ENCODE measurements around the gene CADPS. TPM values are rescaled to one million over a fixed set of nuclear protein-coding genes. Genes with fewer than 3 reads are reported as not detected.
A peak's percentile ranks its signal among the peaks of the same experiment; 100 is the strongest.

Gene CADPS
- total and polyA plus RNA-seq, 2 experiments from 2014 or later = 2.8 to 8.1 TPM

- H3K27me3 ChIP-seq = no peaks in the 10 kb centered on the region
- TF ChIP-seq CTCF (IDR thresholded peaks at IDR 0.05; ENCODE audit: poor library complexity) (no peak), EZH2phosphoT487 (IDR thresholded peaks at IDR 0.05; ENCODE audit: low read depth, severe bottlenecking, unreplicated experiment) (no peak), EZH2 (IDR thresholded peaks at IDR 0.05; ENCODE audit: borderline replicate concordance) (no peak)
- no peak overlapping the region for H3K4me3 ChIP-seq
- H3K4me2 ChIP-seq = no peak overlapping the region
- no peaks in the 10 kb centered on the region for H3K9me2 ChIP-seq (replicated peaks; ENCODE audit: insufficient read depth)
- WGBS (ENCODE audit: low lambda C conversion rate, missing lambda C conversion rate) = 75% methylated on average over 10 of the region's 10 CpGs
- no peak overlapping the region for H3K27ac ChIP-seq
- H4K20me1 ChIP-seq (ENCODE audit: insufficient read depth, poor library complexity, severe bottlenecking) = no peaks in the 10 kb centered on the region
- H2AFZ ChIP-seq = no peak overlapping the region
- no peak for DNase-seq (ENCODE audit: low spot score)
- no peaks in the 10 kb centered on the region for H3K36me3 ChIP-seq (replicated peaks; ENCODE audit: insufficient read depth, low read depth)
- no peaks in the 10 kb centered on the region for H3K79me2 ChIP-seq
- H3K9me3 ChIP-seq (ENCODE audit: low read depth) = no peaks in the 10 kb centered on the region
- H3K4me1 ChIP-seq (ENCODE audit: insufficient read depth) = no peaks in the 10 kb centered on the region
Observed at GRCh38 chr3:62556121-62556815, 318.9 kb downstream of the CADPS start.

GRCh38 chr3:62554264-62554799, 320.9 kb downstream of the CADPS start:
- no peak for DNase-seq (ENCODE audit: low spot score)
- Histone ChIP-seq H3K36me3 (replicated peaks; ENCODE audit: insufficient read depth, low read depth) (no peaks in the 10 kb centered on the region), H3K27me3 (no peaks in the 10 kb centered on the region), H3K4me3 (no peak overlapping the region), H3K9me2 (replicated peaks; ENCODE audit: insufficient read depth) (no peaks in the 10 kb centered on the region), H3K4me2 (no peak overlapping the region), H2AFZ (no peak overlapping the region), H4K20me1 (ENCODE audit: insufficient read depth, poor library complexity, severe bottlenecking) (no peaks in the 10 kb centered on the region), H3K79me2 (no peaks in the 10 kb centered on the region), H3K9me3 (ENCODE audit: low read depth) (no peaks in the 10 kb centered on the region), H3K4me1 (ENCODE audit: insufficient read depth) (no peaks in the 10 kb centered on the region), H3K27ac (no peak overlapping the region)
- WGBS (ENCODE audit: low lambda C conversion rate, missing lambda C conversion rate) = 76% methylated on average over 3 of the region's 3 CpGs
- TF ChIP-seq EZH2 (IDR thresholded peaks at IDR 0.05; ENCODE audit: borderline replicate concordance) (no peak), CTCF (IDR thresholded peaks at IDR 0.05; ENCODE audit: poor library complexity) (peak; percentile 16), EZH2phosphoT487 (IDR thresholded peaks at IDR 0.05; ENCODE audit: low read depth, severe bottlenecking, unreplicated experiment) (no peak)

- TF ChIP-seq EZH2 (IDR thresholded peaks at IDR 0.05; ENCODE audit: borderline replicate concordance) = no peak
- WGBS (ENCODE audit: low lambda C conversion rate, missing lambda C conversion rate) = 75% methylated on average over 4 of the region's 4 CpGs
- H3K79me2 ChIP-seq = no peaks in the 10 kb centered on the region
- no peak for DNase-seq (ENCODE audit: low spot score)
- no peaks in the 10 kb centered on the region for H3K27me3 ChIP-seq
- no peaks in the 10 kb centered on the region for H3K9me3 ChIP-seq (ENCODE audit: low read depth)
- no peaks in the 10 kb centered on the region for H3K9me2 ChIP-seq (replicated peaks; ENCODE audit: insufficient read depth)
- H2AFZ ChIP-seq = no peak overlapping the region
- no peak overlapping the region for H3K4me2 ChIP-seq
- no peaks in the 10 kb centered on the region for H3K36me3 ChIP-seq (replicated peaks; ENCODE audit: insufficient read depth, low read depth)
- no peak overlapping the region for H3K27ac ChIP-seq
- no peaks in the 10 kb centered on the region for H4K20me1 ChIP-seq (ENCODE audit: insufficient read depth, poor library complexity, severe bottlenecking)
- no peaks in the 10 kb centered on the region for H3K4me1 ChIP-seq (ENCODE audit: insufficient read depth)
- H3K4me3 ChIP-seq = no peak overlapping the region
Observed at GRCh38 chr3:62553811-62554210, 321.4 kb downstream of the CADPS start.

GRCh38 chr3:62551556-62551955, 323.7 kb downstream of the CADPS start:
- H3K9me3 ChIP-seq (ENCODE audit: low read depth) = no peaks in the 10 kb centered on the region
- no peak overlapping the region for H2AFZ ChIP-seq
- no peaks in the 10 kb centered on the region for H3K4me1 ChIP-seq (ENCODE audit: insufficient read depth)
- DNase-seq (ENCODE audit: low spot score) = no peak
- WGBS (ENCODE audit: low lambda C conversion rate, missing lambda C conversion rate) = 96% methylated on average over 2 of the region's 2 CpGs
- TF ChIP-seq EZH2 (IDR thresholded peaks at IDR 0.05; ENCODE audit: borderline replicate concordance) = no peak
- H4K20me1 ChIP-seq (ENCODE audit: insufficient read depth, poor library complexity, severe bottlenecking) = no peaks in the 10 kb centered on the region
- H3K9me2 ChIP-seq (replicated peaks; ENCODE audit: insufficient read depth) = no peaks in the 10 kb centered on the region
- no peaks in the 10 kb centered on the region for H3K79me2 ChIP-seq
- no peak overlapping the region for H3K4me2 ChIP-seq
- H3K27me3 ChIP-seq = no peaks in the 10 kb centered on the region
- no peak overlapping the region for H3K4me3 ChIP-seq
- H3K36me3 ChIP-seq (replicated peaks; ENCODE audit: insufficient read depth, low read depth) = no peaks in the 10 kb centered on the region
- no peak overlapping the region for H3K27ac ChIP-seq

All from hepatocyte (in vitro differentiated cells).